Gastroesophageal sphincter (tissue), 3 donors: ENCODE data around the gene INO80E.

ENCODE experiments used
- CTCF ChIP-seq, 4 experiments: fragments of 200-600 bp in 2 of 4; fragments of 450-650 bp in 2 of 4; sonication (generic) in 1 of 4; IDR thresholded peaks; one replicate each; pipeline ENCODE4 v1.5.1; 2017 to 2019; ENCODE audit warnings: antibody characterized with exemption in 4 of 4, mild to moderate bottlenecking in 2 of 4, moderate library complexity in 2 of 4
- EP300 ChIP-seq: sonication (generic); formaldehyde crosslinking; IDR thresholded peaks from one replicate; pipeline ENCODE4 v1.6.1; 2017; ENCODE audit warnings: antibody characterized with exemption, mild to moderate bottlenecking
- POLR2A ChIP-seq, 2 donors: fragments of 450-650 bp; IDR thresholded peaks; one replicate each; pipeline ENCODE4 v1.6.1; 2017; ENCODE audit warnings: antibody characterized with exemption in 2 of 2, mild to moderate bottlenecking in 2 of 2, moderate library complexity in 1 of 2
- POLR2AphosphoS5 ChIP-seq: sonication (generic); formaldehyde crosslinking; IDR thresholded peaks from one replicate; pipeline ENCODE4 v1.6.1; 2017; ENCODE audit warnings: antibody characterized with exemption

DNA sequence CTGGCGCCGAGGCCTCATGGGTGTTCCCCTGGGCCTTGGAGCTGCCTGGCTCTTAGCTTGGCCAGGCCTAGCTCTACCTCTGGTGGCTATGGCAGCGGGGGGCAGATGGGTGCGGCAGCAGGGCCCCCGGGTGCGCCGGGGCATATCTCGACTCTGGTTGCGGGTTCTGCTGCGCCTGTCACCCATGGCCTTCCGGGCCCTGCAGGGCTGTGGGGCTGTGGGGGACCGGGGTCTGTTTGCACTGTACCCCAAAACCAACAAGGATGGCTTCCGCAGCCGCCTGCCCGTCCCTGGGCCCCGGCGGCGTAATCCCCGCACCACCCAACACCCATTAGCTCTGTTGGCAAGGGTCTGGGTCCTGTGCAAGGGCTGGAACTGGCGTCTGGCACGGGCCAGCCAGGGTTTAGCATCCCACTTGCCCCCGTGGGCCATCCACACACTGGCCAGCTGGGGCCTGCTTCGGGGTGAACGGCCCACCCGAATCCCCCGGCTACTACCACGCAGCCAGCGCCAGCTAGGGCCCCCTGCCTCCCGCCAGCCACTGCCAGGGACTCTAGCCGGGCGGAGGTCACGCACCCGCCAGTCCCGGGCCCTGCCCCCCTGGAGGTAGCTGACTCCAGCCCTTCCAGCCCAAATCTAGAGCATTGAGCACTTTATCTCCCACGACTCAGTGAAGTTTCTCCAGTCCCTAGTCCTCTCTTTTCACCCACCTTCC is 8.5 kb upstream of the INO80E start:
- no peak for TF ChIP-seq CTCF (IDR thresholded peaks at IDR 0.05)
- TF ChIP-seq POLR2A (IDR thresholded peaks at IDR 0.05): no peak
- no peak for TF ChIP-seq POLR2AphosphoS5
- TF ChIP-seq EP300: no peak
